Measurements from ENCODE around the gene FHIT. TPM values are rescaled to one million over a fixed set of nuclear protein-coding genes. Genes with fewer than 3 reads are reported as not detected.

Gene FHIT
- total and polyA plus RNA-seq, 9 donors, result 5.1 to 11.8 (median 9.5) TPM

GRCh38 chr3:61162965-61163364 lies 88.3 kb downstream of the FHIT start:
- Histone ChIP-seq H3K4me3 (no peak overlapping the region), H3K27me3 (no peaks in the 10 kb centered on the region), H3K4me1 (ENCODE audit: insufficient read depth) (no peaks in the 10 kb centered on the region), H3K9me3 (no peaks in the 10 kb centered on the region), H3K27ac (no peak overlapping the region), H3K36me3 (no peaks in the 10 kb centered on the region)
- DNase-seq, result no peak
- TF ChIP-seq POLR2A (IDR thresholded peaks at IDR 0.05) (no peak), EP300 (IDR thresholded peaks at IDR 0.05) (no peak)
- intact Hi-C loops (cut with DNase I), result no loop called here
- 89 to 97% (median 91%) methylated on average over 2 of the region's 2 CpGs for WGBS, 3 donors

- intact Hi-C loops (cut with DNase I), result no loop called here
- H3K36me3 ChIP-seq, result no peaks in the 10 kb centered on the region
- H3K4me3 ChIP-seq, result no peak overlapping the region
- no peaks in the 10 kb centered on the region for H3K9me3 ChIP-seq
- H3K4me1 ChIP-seq (ENCODE audit: insufficient read depth), result peaks cover 9% of the 10 kb centered on the region
- DNase-seq, result no peak
- TF ChIP-seq EP300 (IDR thresholded peaks at IDR 0.05) (no peak), CTCF (IDR thresholded peaks at IDR 0.05) (no peak), POLR2A (IDR thresholded peaks at IDR 0.05) (no peak)
- no peak overlapping the region for H3K27ac ChIP-seq
- no peaks in the 10 kb centered on the region for H3K27me3 ChIP-seq
These were observed 92.6 kb downstream of the FHIT start for GRCh38 chr3:61158667-61159066.

- Histone ChIP-seq H3K27me3 (no peaks in the 10 kb centered on the region), H3K27ac (no peak overlapping the region), H3K4me1 (ENCODE audit: insufficient read depth) (peaks cover 9% of the 10 kb centered on the region), H3K36me3 (no peaks in the 10 kb centered on the region), H3K4me3 (no peak overlapping the region), H3K9me3 (no peaks in the 10 kb centered on the region)
- intact Hi-C loops (cut with DNase I), result no loop called here
- no peak for TF ChIP-seq POLR2A (IDR thresholded peaks at IDR 0.05)
- no peak for TF ChIP-seq EP300 (IDR thresholded peaks at IDR 0.05)
- no peak for TF ChIP-seq CTCF (IDR thresholded peaks at IDR 0.05)
- no peak for DNase-seq
- WGBS, 3 donors, result 83 to 95% (median 95%) methylated on average over 4 of the region's 4 CpGs
These were observed 93.0 kb downstream of the FHIT start for GRCh38 chr3:61158216-61158615.

GRCh38 chr3:61157414-61157813 lies 93.8 kb downstream of the FHIT start:
- no peaks in the 10 kb centered on the region for H3K36me3 ChIP-seq
- intact Hi-C loops (cut with DNase I), result no loop called here
- H3K27ac ChIP-seq, result no peak overlapping the region
- DNase-seq, result no peak
- H3K27me3 ChIP-seq, result no peaks in the 10 kb centered on the region
- peaks cover 9% of the 10 kb centered on the region for H3K4me1 ChIP-seq (ENCODE audit: insufficient read depth)
- TF ChIP-seq EP300 (IDR thresholded peaks at IDR 0.05), result no peak
- TF ChIP-seq CTCF (IDR thresholded peaks at IDR 0.05), result no peak
- no peak for TF ChIP-seq POLR2A (IDR thresholded peaks at IDR 0.05)
- no peak overlapping the region for H3K4me3 ChIP-seq
- no peaks in the 10 kb centered on the region for H3K9me3 ChIP-seq

GRCh38 chr3:61155701-61156292 lies 95.5 kb downstream of the FHIT start:
- intact Hi-C loops (cut with DNase I), result no loop called here
- WGBS, 3 donors, result 53 to 56% (median 53%) methylated on average over 3 of the region's 3 CpGs

More at GRCh38 chr3:61155701-61156292, 95.5 kb downstream of the FHIT start:
- no peak overlapping the region for H3K27ac ChIP-seq
- H3K36me3 ChIP-seq, result no peaks in the 10 kb centered on the region
- H3K27me3 ChIP-seq, result no peaks in the 10 kb centered on the region
- no peak for DNase-seq
- no peaks in the 10 kb centered on the region for H3K9me3 ChIP-seq
- no peak for TF ChIP-seq CTCF (IDR thresholded peaks at IDR 0.05)
- TF ChIP-seq EP300 (IDR thresholded peaks at IDR 0.05), result no peak
- TF ChIP-seq POLR2A (IDR thresholded peaks at IDR 0.05), result no peak
- no peak overlapping the region for H3K4me3 ChIP-seq
- H3K4me1 ChIP-seq (ENCODE audit: insufficient read depth), result peaks cover 9% of the 10 kb centered on the region

Measured in ovary (tissue), 9 donors.